G401 (cell line): ENCODE data around the gene JAG2. TPM values are rescaled to one million over a fixed set of nuclear protein-coding genes. Genes with fewer than 3 reads are reported as not detected.

Experiments used
- DNase-seq: peaks from one replicate; pipeline ENCODE4 v3.0.0-alpha.2; 2015; ENCODE audit warnings: low spot score
- in situ Hi-C: cut with HindIII; loops from 2 replicates; pipeline ENCODE4 v1.10.0; 2016; ENCODE audit warnings: low sequenced_read_pairs, mixed read lengths
- total RNA-seq: library from RNA; depleted of rRNA; stranded (reverse); fragments of >200 nt; shearing (Covaris generic); gene quantifications from 2 replicates; pipeline ENCODE4 v1.2.3, GENCODE V29; 2014

JAG2 gene
- total RNA-seq, 1 experiment from 2014 or later = 8.6 TPM

DNA sequence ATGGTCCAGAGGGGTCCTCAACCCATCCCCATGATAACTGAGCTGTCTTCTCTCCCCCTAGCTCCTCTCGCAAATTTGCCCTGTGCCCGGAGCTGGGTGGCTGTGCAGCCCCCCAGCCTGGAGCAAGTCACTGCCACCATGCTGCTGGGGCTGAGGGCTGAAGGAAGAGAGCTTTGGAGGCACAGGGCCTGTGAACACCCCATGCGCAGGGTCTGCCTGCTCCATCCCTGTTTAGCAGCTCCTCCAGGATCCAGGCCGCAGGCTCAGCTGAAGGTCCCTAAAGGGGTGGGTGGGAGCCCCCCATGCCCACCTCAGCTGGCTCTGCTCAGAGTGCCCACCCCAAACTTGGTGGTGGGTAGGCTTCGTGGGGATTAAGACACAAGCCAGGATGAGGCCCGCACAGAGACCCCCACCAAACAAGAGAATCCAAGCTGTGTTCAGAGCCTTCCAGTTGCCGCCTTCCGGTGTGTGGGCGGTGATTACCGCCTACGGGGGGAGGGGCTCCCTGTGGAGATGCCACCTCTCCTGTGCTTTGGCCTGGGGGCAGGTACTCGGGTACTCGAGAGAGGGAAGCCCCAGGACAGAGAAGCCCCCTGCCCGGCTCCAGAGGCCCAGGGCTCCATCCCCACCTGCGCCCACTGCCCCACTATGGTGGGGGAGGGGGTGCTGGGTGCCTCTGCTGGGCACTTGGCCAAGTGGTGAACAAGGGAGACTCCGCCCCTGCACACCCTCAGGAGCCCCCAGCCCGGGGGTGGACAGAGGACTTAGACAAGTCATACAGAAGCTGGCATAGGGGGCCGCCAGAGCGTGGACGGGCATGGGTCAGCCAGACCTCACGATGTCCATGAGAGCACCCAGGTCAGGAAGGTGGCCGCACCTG lies 1.4 kb upstream of the JAG2 start:
- no peak for DNase-seq
- in situ Hi-C loops = no loop called here

DNA sequence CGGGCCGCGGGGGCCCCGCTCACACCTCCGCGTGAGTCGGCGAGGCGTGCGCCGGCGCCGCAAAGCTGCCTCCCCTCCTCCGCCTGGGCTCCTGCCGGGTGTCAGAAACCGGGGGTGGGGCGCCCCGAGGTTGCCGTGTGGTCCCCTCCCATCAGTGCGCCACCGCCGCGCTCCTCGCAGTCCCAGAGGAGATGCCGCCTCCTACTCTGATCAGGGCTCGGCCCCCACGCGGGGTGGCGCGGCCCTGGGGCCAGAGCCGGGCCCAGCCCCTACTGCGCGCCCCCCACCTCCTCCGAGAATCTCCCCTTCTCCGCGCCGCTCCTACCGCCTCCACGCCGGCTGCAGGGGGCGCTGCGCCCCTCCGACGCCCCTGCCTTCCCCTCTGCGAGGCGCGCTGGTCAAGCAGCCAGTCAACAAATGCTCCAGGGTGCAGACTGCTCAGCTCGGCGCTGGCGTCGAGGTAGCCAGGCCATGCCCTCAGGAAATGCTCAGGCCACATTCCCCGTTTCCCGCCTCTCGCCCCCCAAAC lies 467 bp upstream of the JAG2 start:
- in situ Hi-C loops = no loop called here

DNA sequence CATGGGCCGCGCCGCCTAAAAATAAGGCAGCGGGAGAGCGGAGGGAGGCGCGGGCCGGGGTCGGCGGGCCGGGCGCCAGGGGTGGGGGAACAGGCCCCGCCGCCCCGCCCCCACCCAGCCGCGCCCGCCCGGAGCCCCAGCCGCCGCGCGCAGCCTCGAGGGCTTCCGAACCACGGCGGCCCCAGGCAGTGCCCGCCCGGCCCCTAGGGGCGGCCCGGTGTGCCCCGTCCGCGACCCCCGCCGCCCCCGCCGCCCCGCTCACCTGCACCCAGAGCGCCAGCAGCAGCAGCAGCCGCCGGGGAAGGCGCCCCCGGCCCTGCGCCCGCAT lies 519 bp downstream of the JAG2 start:
- in situ Hi-C loops = no loop called here
- DNase-seq = no peak

More for the DNA sequence above, 467 bp upstream of the JAG2 start:
- DNase-seq = peak; percentile 23

DNA sequence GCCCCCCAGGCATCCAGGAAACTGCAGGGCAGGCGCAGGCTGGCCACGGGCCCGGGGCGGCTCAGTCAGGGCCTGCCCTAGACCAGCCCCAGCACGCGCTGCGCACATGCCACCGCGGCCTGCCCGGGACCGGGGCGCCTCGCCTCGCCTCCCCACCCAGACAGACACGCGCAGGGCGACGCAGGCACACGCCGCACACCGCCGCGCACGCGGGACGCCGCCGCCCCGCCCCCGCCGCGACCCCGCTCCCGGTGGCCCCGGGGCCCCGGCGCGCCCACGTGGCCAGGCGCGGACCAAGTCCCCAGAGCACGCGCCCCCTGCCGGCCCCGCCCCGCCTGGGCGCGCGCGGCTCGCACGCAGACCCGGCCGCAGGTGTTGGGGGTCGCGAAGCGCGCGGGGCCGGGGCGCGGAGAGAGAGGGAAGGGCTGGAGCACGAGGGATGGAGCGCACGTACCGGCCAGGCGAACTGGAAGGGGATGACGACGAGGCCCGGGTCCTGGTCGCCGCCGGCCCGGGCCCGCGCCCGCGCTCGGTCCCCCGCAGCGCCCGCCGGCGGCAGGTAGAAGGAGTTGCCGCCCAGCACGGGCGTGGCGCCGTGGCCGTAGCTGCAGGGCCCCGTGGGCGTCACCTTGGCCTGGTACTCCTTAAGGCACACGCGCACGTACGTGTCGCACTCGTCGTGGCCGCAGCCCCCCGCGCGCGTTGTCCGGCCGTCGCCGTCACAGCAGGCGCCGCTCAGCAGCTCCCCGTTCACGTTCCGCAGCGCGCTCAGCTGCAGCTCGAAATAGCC lies 1.1 kb downstream of the JAG2 start:
- in situ Hi-C loops = no loop called here
- DNase-seq = no peak

DNA sequence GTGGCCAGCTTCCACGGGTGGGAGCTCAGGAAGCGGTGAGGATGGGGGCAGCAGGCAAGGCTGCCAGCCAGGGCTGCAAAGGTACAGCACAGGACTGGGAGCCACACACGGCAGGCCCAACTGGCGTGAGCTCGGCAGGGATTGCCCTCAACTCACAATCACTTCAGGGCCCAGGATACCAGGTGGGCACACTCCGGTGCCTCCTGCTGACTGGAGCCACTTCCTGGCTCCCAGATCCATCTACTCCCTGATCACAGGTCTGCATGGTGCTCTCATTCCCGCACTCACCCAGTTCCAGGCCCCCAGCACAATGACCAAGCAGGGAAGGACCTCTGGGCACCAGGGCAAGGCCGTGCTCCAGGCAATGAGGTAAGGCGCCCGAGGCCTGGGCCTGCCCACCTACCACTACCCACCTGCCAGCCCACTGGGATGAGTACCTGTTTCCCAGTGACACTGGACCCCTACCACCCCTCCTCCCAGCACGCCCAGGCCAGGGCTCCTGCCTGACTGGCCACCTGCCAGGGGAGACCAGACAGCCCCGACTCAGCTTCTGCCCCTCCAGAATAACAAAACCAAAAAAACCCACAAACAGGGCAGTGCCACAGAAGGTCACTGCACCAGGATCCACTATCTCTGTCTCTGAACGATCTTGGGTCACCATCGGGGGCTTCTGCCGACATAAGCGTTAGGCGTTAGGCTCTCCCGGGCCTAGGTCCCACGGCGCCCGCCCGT lies 1.8 kb downstream of the JAG2 start:
- in situ Hi-C loops = no loop called here
- DNase-seq = peak; percentile 14

DNA sequence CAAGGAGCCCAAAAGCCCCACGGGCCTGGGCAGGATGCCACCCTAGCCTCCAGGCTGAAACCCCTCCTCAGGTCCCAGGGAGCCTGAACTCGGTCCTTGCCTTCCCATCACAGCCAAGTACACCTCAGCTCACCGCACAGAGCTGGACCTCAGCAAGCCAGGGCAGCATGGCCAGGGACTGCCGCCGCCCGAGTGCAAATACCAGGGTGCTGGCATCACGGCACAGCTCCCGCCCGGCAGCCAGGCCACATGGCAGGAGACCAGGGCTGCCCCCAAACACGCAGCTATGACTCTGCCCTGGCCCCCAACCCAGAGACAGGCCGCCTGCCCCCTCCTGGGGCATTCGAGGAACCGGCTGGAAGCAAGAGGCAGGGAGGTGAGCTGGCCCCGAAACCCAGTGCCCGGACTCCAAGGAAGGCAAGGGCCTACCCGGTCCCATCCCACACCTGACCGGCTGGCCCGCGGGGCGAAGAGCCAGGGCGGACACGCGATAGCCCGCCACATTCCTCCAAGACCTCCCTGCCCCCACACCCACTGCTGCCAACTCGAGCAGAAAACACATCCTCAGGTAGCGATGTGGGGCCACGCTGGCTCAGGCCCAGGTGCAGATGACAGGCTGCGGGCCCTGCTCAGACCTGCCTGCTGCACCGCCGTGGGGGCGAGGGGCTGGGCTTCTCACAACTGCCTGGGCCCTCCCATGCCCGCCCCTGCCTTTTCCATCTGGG lies 2.7 kb downstream of the JAG2 start:
- in situ Hi-C loops = no loop called here
- peak; percentile 38 for DNase-seq

DNA sequence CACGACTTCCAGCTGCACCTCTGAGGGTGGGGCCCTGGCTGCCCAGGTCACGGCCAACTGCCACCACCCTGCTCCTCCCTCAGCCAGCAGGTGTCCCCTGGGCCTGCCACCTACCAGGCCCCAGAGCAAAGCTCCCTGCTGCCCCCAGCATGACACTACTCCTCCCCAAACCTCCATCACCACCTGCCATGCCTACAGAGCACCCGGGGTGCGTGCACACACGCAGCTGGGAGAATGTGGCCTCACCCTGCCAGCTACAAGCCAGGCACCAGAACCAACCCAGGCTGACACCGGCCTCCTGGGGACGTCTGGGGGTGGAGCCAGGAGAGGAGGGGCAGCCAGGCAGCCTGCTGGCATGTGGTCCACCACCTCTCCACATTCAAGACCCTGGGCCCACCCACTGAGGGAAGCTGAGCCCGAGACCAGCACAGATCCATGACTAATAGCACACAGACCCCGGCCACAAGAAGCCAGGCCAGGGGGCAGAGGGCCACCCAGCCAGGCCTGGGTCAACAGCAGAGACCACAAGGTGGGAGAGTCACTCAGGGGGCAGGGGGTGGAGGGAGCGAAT lies 3.4 kb downstream of the JAG2 start:
- no peak for DNase-seq
- in situ Hi-C loops = no loop called here

DNA sequence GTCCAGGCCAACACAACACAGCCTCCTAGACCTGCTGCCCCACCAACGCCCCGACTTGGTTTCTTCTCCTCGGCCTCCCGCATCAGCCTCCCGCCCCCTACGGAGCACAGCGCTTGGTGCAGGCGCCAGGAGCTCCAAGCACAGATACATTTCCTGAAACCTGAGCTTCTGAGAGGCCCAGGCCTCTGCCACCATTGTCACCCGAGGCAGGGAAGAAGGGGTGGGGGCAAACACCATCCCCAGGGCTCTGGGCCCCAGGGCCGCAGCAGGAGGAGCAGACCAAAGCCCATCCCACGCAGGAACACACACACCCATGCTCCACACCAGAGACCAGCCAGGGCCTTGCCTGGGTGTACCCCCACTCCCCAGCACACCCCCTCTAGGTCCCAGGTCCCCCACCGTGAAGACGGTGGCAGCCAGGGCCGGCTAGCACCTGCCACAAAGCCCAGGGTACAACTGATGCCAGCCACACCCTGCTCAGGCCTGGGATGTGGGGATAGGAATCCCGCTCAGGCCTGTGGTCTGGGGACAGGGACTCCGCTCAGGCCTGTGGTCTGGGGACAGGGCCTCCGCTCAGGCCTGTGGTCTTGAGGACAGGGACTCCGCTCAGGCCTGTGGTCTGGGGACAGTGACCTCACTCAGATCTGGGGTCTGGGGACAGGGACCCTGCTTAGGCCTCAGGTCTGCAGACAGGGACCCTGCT lies 5.4 kb downstream of the JAG2 start:
- no peak for DNase-seq
- in situ Hi-C loops = no loop called here

DNA sequence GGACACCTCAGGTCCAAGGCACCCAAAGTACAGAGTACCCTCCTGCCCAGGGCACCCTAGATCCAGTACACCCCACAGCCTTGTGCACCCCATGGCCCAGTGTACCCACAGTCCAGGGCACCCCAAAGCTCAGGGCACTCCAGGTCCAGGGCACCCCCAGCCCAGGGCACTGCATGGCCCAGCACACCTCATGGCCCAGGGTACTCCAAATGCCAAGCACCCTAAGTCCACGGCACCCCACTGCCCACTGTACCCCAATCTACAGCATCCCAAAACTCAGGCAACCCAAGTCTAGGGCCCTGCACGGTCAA lies 6.0 kb downstream of the JAG2 start:
- no peak for DNase-seq
- in situ Hi-C loops = no loop called here

DNA sequence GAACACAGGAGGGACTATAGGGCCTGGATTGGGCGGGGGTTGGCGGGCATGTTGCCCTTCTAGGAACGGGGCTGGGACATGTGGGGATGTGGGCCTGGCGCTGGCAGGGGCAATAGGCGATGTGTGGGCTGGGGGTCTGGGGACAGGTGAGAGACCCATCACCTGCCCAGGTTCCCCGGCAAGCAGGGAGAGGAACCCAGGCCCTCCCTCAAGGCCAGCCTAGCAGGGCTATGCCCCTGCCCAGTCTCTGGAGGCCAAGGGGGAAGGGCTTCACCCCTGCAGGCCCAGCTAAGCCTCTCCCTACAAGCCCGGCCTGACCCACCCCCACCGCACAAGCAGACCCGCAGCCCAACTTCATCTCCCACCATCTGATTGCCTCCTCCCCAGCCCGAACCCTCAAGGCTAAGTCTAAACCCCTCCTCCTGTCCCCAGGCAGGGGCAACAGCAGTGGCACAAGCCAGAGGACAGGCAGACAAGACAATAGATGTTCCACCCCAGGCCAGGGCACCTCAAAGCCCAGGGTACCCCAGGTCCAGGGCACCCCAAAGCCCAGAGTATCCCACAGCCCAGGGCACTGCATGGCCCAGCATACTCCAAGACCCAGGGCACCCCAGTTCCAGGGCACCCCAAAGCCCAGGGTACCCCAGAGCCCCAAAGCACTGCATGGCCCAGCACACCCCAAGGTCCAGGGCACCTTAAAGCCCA lies 6.5 kb downstream of the JAG2 start:
- in situ Hi-C loops = no loop called here
- no peak for DNase-seq

DNA sequence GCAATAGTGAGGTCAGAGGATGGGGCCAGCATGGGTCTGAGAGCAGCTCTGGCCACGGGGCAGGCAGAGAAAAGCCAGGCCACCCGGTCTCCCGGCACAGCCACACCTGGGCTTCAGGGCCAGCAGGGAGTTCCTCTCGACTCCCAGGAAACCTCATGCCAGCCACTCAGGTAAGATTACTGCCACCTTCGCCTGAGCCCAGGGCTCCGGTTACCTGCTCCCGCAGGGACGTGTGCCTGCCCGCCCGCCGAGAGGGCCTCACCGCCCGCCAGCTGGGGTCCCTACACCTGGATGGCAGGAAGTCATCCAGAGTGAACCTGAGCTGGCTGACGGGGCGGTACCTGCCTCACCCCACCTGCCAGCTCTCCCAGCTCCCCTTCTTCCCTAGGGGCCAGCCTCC lies 7.3 kb downstream of the JAG2 start:
- in situ Hi-C loops = no loop called here
- DNase-seq = no peak

DNA sequence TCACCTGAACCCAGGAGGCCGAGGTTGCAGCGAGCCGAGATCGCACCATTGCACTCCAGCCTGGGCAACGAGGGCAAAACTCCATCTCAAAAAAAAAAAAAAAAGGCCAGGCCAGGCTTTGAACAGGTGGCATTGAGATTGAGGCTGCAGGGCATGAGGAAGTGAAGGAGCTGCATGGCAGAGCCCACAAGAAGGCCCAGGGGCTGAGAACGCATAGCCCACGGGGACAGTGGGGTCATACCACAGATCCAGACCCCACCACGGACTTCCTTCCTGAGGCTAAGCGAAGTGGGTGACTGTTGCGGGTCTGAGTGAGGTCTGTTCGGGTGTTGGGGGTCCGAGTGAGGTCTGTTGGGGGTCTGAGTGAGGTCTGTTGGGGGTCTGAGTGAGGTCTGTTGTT lies 7.8 kb downstream of the JAG2 start:
- DNase-seq = no peak
- in situ Hi-C loops = no loop called here

DNA sequence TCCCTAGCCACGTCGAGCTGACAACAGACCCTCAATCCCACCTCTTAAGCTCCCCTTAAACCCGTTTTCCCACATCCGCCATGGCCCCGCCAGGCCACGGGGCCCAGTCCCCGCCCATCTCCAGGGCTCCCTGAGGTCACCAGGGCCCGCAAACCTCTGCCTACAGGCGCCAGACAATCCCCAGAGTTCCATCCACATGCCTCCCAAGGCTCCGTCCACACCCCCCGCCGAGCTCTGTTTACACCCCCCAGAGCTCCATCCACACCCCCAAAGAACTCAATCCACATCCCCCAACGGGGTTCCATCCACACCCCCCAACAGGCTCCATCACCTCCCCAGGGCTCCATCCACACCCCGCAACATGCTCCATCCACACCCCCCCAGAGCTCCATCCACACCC lies 9.2 kb downstream of the JAG2 start:
- in situ Hi-C loops = no loop called here
- DNase-seq = no peak

DNA sequence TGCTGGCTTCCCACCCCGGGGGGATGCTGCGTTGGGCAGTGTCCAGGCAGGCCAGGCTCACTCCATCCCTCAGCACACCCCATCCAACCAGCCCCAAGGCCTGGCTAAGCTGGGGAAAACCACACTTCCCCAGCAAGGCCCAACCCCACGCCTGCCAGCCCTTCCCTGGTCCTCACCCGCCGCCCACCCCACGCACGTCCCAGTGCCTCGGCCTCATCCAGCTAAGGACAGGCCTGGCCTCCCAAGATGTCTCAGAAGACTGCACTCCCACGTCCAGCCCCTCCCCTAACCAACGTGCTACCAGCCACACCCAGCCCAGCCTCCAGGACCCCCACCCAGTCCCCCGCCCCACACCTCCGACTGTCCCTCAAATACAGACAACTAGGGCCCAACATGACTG lies 9.8 kb downstream of the JAG2 start:
- in situ Hi-C loops = no loop called here
- no peak for DNase-seq

DNA sequence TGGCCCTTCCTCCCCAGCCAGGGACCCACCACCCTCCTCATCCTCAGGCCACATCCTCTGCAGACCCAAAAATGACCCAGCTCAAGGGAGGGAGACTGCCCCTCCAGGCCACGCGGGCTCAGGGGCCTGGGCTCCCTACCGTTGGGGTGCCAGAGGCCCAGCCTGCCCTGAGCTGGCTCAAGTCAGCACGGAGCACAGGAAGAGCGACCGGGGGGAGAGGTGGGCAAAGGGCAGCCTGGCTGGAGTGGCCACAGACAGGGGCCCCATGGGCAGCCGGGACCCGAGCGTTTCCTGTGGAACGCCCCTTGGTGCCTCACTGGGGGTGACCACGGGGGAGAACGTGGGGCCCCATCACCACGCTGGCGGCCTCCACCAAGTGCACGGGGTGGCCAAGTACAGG lies 10.7 kb downstream of the JAG2 start:
- in situ Hi-C loops = no loop called here
- DNase-seq = no peak

DNA sequence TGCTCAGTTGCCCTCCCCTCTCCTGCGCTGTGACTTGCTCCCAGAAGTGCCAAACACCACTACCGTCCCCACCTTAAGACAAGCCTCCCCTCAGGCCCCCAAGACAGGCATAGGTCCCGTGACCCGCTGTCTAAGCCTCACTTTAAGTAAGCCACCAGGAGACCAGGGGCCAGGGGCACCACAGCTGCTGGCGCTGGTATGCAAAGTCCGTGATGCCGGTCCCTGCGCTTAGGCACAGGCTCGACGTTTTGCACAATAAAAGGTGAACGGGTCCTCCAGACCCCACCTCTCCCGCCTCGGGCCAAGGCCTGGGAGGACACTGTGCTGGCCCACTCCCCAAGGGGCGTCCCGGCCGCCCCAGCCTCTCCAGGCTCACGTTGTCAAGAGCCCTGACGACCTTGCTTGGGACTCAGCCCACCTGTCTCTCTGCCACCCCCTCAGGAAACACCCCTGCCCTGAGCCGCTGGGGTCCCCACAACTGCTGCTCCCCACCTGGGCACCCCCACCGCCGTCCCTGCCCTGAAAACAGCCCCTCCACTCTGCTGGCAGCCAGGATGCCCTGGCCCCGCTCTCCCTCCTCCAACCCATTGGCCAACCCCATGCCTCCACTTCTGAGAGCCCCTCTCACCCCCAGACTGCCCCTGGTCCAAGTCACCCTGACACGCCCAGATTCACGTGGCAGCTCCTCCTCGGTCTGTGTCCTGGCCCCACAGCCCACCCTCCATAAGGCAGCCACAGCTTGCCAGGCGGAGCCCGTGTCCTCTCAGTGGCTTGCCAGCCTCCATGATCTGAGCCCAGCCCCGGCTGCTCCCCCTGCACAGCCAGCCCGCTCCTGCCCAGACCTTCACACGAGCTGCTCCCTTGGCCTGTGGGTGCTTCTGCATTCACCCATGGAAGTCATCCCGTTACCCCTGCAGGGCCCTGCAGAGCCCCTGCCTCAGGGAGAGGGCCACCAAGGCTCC lies 11.9 kb downstream of the JAG2 start:
- DNase-seq = no peak
- in situ Hi-C loops = no loop called here
